ENCODE results near the gene TTC17.

The TTC17 gene

DNA sequence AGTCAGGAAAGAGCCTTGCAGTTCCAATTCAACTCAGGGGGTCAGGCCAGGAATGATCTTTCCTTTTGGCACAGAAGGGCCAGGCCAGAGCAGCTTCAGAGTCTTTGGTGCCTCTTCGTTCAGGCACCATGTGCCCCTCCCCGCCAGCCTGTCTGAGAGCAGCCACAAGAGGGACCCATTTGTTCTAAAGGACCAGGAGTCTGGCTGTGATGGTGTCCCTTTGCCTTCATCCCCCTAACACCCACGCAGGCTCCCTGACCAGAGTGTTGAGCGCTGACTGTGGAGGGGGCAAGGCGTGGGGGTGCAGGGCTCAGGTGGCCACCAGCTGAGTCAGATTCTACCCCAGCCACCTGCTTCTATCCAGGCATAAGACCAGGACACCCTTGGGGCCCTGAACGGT lies 156.4 kb downstream of the TTC17 start:
- DNase-seq (ENCODE audit: low read depth), result no peak
- TF ChIP-seq, protein P1, sequence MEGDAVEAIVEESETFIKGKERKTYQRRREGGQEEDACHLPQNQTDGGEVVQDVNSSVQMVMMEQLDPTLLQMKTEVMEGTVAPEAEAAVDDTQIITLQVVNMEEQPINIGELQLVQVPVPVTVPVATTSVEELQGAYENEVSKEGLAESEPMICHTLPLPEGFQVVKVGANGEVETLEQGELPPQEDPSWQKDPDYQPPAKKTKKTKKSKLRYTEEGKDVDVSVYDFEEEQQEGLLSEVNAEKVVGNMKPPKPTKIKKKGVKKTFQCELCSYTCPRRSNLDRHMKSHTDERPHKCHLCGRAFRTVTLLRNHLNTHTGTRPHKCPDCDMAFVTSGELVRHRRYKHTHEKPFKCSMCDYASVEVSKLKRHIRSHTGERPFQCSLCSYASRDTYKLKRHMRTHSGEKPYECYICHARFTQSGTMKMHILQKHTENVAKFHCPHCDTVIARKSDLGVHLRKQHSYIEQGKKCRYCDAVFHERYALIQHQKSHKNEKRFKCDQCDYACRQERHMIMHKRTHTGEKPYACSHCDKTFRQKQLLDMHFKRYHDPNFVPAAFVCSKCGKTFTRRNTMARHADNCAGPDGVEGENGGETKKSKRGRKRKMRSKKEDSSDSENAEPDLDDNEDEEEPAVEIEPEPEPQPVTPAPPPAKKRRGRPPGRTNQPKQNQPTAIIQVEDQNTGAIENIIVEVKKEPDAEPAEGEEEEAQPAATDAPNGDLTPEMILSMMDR (IDR thresholded peaks at IDR 0.05; ENCODE audit: control insufficient read depth, insufficient read depth, low read depth, low read length, missing control alignments), result no peak

DNA sequence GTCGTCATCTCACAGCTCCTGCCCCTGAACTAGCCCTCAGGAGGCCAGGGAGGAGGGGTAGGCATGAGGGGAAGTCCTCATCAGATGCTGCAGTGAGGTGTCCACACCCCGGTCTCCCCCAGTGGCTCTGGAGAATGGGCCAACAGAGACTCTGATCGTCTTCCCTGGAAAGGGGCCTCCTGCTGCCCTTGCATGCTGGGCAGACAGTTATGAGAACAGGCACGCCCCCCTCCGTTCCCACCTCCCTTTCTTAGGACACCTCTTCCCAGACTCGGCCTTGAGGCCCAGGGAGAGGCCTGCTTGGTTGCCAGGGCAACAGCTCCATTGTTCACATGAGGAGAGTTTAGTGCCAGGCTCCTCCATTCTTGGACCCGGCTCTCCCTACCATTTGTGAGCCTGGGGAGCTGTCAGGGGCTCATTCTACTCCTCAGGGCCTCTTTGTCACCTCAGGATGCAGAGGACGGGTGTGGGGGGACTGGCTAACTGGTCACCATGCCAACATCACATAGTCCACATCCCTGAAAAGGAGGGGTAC lies 157.7 kb downstream of the TTC17 start:
- no peak overlapping the region for H3K4me3 ChIP-seq (ENCODE audit: control insufficient read depth, low read depth, low read length)
- DNase-seq (ENCODE audit: low read depth), result no peak
- TF ChIP-seq, protein P1 (IDR thresholded peaks at IDR 0.05; ENCODE audit: control insufficient read depth, insufficient read depth, low read depth, low read length, missing control alignments), result no peak

More for the DNA sequence above, 156.4 kb downstream of the TTC17 start:
- H3K4me3 ChIP-seq (ENCODE audit: control insufficient read depth, low read depth, low read length), result no peak overlapping the region

DNA sequence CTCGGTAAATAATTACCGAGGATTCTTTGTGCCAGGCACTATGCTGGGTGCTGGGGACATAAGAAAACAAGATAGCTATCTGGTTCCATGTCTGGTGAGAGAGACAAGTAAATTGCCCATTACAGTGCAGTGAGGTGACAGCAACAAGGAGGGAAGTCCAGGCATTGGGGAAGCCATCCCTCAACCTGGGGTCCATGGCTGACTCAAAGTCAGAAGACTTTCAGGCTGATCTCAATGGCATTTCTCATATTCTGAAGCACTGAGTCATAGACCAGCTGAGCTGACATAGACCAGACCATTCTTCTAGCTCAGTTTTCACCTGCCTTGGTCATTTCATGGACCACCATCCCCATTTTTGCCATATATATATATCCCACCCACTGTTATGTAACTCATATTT lies 158.8 kb downstream of the TTC17 start:
- TF ChIP-seq, protein P1 (IDR thresholded peaks at IDR 0.05; ENCODE audit: control insufficient read depth, insufficient read depth, low read depth, low read length, missing control alignments), result no peak
- H3K4me3 ChIP-seq (ENCODE audit: control insufficient read depth, low read depth, low read length), result no peak overlapping the region
- no peak for DNase-seq (ENCODE audit: low read depth)

DNA sequence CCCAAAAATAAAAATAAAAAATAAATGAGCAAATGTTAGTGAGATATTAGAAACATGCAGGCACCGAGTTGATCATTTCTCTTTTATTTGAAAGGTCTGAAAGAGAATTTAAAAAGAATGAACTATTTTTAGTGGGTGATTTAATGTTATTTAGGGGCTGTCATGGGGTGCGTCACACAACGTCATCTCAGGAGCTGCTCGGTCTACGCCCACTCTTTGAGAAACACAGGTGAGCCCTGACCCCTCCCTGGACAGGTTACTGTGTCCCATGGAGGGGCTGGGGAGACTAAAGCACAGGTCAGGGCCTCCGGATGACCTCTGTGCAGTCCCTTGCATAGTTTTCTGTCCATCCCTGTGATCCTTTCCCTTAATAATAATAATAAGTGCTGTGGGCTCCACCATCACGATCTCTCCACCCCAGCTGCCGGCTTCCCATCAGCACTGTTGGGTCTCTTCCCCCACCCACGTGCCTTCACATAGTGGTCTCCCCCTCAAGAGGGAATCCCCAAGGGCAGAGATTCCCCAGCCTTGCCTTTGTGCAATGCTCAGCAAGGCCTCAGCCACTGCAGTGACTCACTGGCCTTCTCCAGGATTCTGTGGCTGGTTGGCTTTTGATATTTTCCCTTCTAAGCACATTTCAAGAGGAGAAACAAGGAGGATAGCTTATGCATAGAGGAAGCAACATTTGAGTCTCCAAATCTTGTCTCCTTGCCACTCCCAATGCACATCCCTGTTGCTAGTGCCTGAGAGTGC lies 159.9 kb downstream of the TTC17 start:
- no peak for DNase-seq (ENCODE audit: low read depth)
- no peak overlapping the region for H3K4me3 ChIP-seq (ENCODE audit: control insufficient read depth, low read depth, low read length)
- TF ChIP-seq, protein P1 (IDR thresholded peaks at IDR 0.05; ENCODE audit: control insufficient read depth, insufficient read depth, low read depth, low read length, missing control alignments), result no peak

DNA sequence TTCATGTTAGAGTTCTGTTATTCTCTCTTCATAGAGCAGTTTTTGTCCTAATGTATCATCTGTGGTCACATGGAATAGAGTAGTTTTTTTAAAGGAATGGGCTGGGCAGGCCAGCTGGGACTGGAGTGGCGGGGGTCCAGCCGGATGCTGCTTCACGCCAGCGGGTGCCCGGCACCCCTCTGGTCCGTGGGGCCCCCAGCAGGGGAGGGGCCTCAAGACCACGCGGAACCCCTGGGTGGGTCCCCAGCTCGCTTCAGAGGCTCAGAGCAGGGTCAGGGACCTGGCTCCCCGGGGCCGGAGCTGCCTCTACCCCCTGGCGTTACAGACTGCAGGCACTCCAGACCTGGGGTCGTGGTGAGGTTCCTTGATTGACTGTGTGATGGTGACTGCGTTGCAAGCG lies 162.8 kb downstream of the TTC17 start:
- TF ChIP-seq, protein P1 (IDR thresholded peaks at IDR 0.05; ENCODE audit: control insufficient read depth, insufficient read depth, low read depth, low read length, missing control alignments), result no peak
- no peak for DNase-seq (ENCODE audit: low read depth)
- no peak overlapping the region for H3K4me3 ChIP-seq (ENCODE audit: control insufficient read depth, low read depth, low read length)

DNA sequence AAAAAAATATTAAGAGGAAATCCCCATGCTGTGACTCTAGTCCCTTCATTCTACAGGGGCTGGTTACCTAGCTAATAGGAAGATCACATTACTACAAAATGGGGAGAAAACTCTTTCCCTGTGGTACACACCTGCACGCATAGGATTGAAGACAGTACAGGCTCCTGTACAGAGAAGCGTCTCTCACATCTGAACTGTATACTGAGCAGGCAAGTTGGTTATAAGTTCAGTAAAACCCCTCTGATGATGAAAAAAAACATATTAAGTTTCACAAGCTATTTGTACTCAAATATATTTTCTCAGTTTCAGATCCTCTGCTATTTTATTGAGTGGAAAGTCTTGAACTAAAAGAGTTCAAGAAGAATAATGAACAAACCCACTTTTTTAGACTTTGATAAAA lies 164.9 kb downstream of the TTC17 start:
- no peak for DNase-seq (ENCODE audit: low read depth)
- H3K4me3 ChIP-seq (ENCODE audit: control insufficient read depth, low read depth, low read length), result no peak overlapping the region
- TF ChIP-seq, protein P1 (IDR thresholded peaks at IDR 0.05; ENCODE audit: control insufficient read depth, insufficient read depth, low read depth, low read length, missing control alignments), result no peak
